Stimulated activated CD8-positive, alpha-beta memory T cell treated with anti-CD3 and anti-CD28 coated beads, Interleukin-15, amount 100 ng/mL, for 1 hour (primary cell): ENCODE results near the gene OSBPL3.

ENCODE experiments used
- DNase-seq: peaks from one replicate; pipeline ENCODE4 v3.0.0-alpha.2; 2020; ENCODE audit warnings: low read depth

OSBPL3 gene

GRCh38 chr7:24760968-24761367, 219.0 kb downstream of the OSBPL3 start:
- DNase-seq, result no peak

- no peak for DNase-seq
Observed at GRCh38 chr7:24757353-24758275, 222.4 kb downstream of the OSBPL3 start, which contains the start of gene GSDME. TSS of gene GSDME (minus strand) at chr7:24757464. CDS start at chr7:24749774, 7,690 bp downstream.

DNA sequence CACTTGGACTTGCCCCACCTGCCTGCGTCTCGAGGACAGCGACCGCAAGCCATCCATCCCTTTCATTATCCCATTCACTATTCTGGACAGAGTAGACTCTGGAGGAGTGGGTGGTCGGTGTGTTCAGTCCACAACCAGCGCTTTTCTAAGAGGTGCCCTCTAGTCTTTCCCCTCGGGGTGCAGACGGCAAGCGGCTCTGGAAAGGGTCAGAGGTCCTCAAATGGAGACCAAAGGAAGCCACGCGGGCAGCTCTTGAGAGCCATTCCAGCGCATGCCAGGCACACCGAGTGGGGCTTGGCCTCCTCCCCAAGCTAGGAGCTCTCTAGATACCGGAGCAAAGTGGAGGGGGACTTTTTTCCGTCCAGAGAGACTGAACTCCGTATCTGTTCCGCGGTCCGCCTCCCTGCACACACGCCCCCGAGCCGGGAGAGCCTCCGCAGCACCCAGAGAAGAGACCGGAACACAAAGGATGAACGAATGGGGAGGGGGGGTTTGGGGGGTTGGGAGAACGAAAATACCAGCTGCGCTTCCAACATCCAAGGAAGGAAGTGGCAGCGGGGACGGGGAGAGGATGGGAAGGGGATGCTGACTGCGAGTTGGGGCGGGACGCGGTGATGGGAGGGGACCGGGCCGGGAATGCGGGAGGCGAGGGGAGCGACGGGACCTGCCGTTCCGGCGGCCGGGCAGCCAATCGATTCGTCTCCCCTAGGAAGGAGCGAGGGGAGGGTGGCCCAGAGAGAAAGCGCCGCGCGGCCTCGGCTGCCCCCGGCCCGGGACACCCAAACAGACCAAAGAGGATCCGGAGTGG, 223.2 kb downstream of the OSBPL3 start:
- no peak for DNase-seq

- DNase-seq, result no peak
Observed at GRCh38 chr7:24755541-24756407, 224.2 kb downstream of the OSBPL3 start.

DNA sequence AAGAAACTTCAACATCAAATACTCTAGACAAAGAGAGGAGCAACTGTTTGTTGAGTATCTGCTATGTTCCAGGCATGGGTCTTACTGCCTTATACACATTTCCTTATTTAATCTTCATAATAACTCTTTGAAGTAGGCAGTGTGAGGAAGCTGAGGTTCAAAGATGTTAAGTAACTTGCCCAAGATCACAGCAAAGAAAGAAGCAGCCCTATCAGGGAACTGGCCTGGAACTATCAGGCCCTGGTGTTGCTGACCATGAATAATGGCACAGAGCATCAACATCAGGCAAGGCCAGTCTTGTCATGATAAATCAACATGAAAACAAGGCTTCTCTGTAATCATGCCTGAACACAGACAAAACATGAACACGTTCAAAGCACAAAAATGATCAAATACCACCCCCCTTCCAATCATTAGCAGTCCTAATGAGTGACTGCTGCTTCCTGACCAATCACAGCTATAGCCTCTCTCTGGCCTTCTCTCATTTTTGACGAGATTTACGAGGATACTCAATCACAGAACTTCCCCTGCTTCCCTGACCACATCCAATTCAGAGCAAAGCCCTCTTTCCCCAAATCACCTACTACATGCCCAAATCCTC, 225.0 kb downstream of the OSBPL3 start:
- DNase-seq, result no peak

- DNase-seq, result no peak
Observed at GRCh38 chr7:24752073-24752800, 227.7 kb downstream of the OSBPL3 start.

GRCh38 chr7:24751484-24751883, 228.5 kb downstream of the OSBPL3 start:
- no peak for DNase-seq

DNA sequence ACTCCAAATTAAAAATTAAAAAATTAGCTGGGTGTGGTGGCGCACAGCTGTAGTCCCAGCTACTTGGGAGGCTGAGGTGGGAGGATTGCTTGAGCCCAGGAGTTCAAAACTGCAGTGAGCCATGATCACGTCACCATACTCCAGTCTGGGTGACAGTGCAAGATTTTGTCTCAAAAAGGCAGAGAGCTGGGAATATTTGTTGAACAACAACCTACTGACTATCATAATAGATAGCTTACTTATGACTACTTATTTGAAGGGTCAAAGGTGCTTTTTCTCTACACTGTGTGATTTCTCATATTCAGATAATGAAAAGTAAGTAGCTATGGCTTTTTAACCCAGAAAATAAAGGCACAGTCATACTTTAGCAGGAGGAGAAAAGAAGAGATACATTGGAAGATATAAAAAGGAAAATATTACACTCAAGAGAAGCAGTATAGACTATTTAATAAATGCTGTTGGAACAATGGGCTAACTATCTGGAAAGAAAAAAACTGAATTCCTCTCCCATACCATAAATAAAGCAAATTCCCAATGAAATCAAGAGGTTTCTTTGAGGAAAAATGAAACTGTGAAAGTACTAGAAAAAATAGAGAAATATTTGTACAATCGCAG, 229.4 kb downstream of the OSBPL3 start:
- no peak for DNase-seq

GRCh38 chr7:24748521-24748920, 231.5 kb downstream of the OSBPL3 start:
- DNase-seq, result no peak
